Astrocyte (in vitro differentiated cells and primary cell): ENCODE data around the gene ANKRD33B. TPM values are rescaled to one million over a fixed set of nuclear protein-coding genes. Genes with fewer than 3 reads are reported as not detected.

Experiments
- DNase-seq: peaks from one replicate; pipeline ENCODE4 v3.0.0-alpha.2; 2010; ENCODE audit warnings: low read depth
- FAIRE-seq: peaks from 2 replicates; lab custom pipeline; 2011; peaks lifted over from hg19 to GRCh38; lab: Jason Lieb, UNC
- H2AFZ ChIP-seq: 2 replicates; pipeline ENCODE4 v1.6.0; 2012; ENCODE audit warnings: low read depth, low read length, inconsistent platforms
- H3K27ac ChIP-seq: 2 replicates; pipeline ENCODE4 v1.5.1; 2011; ENCODE audit warnings: low read depth, low read length, inconsistent platforms
- H3K27me3 ChIP-seq: 2 replicates; pipeline ENCODE4 v1.6.0; 2011; ENCODE audit warnings: low read length, inconsistent platforms; ENCODE audit not compliant: insufficient read depth
- H3K36me3 ChIP-seq: 2 replicates; pipeline ENCODE4 v1.5.1; 2011; ENCODE audit warnings: low read length, inconsistent platforms; ENCODE audit not compliant: insufficient read depth
- H3K4me1 ChIP-seq: 2 replicates; pipeline ENCODE4 v1.5.1; 2011; ENCODE audit warnings: low read length, inconsistent platforms; ENCODE audit not compliant: insufficient read depth
- H3K4me2 ChIP-seq: 2 replicates; pipeline ENCODE4 v1.6.0; 2012; ENCODE audit warnings: low read length, inconsistent platforms
- H3K4me3 ChIP-seq: 2 replicates; pipeline ENCODE4 v1.5.1; 2011; ENCODE audit warnings: low read depth, mild to moderate bottlenecking, low read length, inconsistent platforms; ENCODE audit not compliant: insufficient read depth
- H3K79me2 ChIP-seq: 2 replicates; pipeline ENCODE4 v1.6.0; 2012; ENCODE audit warnings: mild to moderate bottlenecking, low read length, inconsistent platforms; ENCODE audit not compliant: insufficient read depth
- H3K9ac ChIP-seq: 2 replicates; pipeline ENCODE4 v1.6.0; 2012; ENCODE audit warnings: mild to moderate bottlenecking, low read length, inconsistent platforms
- H3K9me3 ChIP-seq: 2 replicates; pipeline ENCODE4 v1.5.1; 2012; ENCODE audit warnings: low read depth, mild to moderate bottlenecking, low read length, inconsistent platforms; ENCODE audit not compliant: insufficient read depth
- H4K20me1 ChIP-seq: 2 replicates; pipeline ENCODE4 v1.6.0; 2012; ENCODE audit warnings: low read length, inconsistent platforms; ENCODE audit not compliant: insufficient read depth
- H3K27ac Mint-ChIP-seq: one replicate; pipeline ENCODE4 v1.8.0; 2021; ENCODE audit warnings: mild to moderate bottlenecking, mixed read lengths; ENCODE audit not compliant: unreplicated experiment
- H3K27me3 Mint-ChIP-seq: one replicate; pipeline ENCODE4 v1.8.0; 2021; ENCODE audit warnings: low read depth, mixed read lengths; ENCODE audit not compliant: unreplicated experiment
- H3K36me3 Mint-ChIP-seq: one replicate; pipeline ENCODE4 v1.8.0; 2021; ENCODE audit warnings: low read depth, mixed read lengths; ENCODE audit not compliant: unreplicated experiment
- H3K4me1 Mint-ChIP-seq: one replicate; pipeline ENCODE4 v1.8.0; 2021; ENCODE audit warnings: low read depth, mixed read lengths; ENCODE audit not compliant: unreplicated experiment
- H3K4me3 Mint-ChIP-seq: one replicate; pipeline ENCODE4 v1.8.0; 2021; ENCODE audit warnings: mild to moderate bottlenecking, moderate library complexity, mixed read lengths; ENCODE audit not compliant: unreplicated experiment
- H3K9me3 Mint-ChIP-seq: one replicate; pipeline ENCODE4 v1.8.0; 2021; ENCODE audit warnings: mild to moderate bottlenecking, mixed read lengths; ENCODE audit not compliant: unreplicated experiment
- EZH2 ChIP-seq: IDR thresholded peaks from 2 replicates; pipeline ENCODE4 v1.6.1; 2012; ENCODE audit warnings: mild to moderate bottlenecking, low read length, inconsistent platforms; ENCODE audit not compliant: insufficient read depth
- total RNA-seq: library from RNA; stranded (reverse); gene quantifications from 2 replicates; pipeline ENCODE4 v1.2.1, GENCODE V29; 2021
- TF ChIP-seq, protein P1 (sequence below): IDR thresholded peaks from 2 replicates; pipeline ENCODE4 v1.5.1; 2011; ENCODE audit warnings: low read depth, mild to moderate bottlenecking, inconsistent platforms, low read length, moderate library complexity; ENCODE audit not compliant: insufficient read depth

Gene ANKRD33B
- total RNA-seq, 1 donor from 2014 or later: 22.7 TPM

GRCh38 chr5:10623305-10623910, 59.5 kb downstream of the ANKRD33B start:
- Histone ChIP-seq H3K36me3 (no peaks in the 10 kb centered on the region), H3K4me3 (no peak overlapping the region), H2AFZ (no peak overlapping the region), H4K20me1 (no peaks in the 10 kb centered on the region), H3K4me1 (peaks cover 5% of the 10 kb centered on the region), H3K79me2 (no peaks in the 10 kb centered on the region), H3K27me3 (no peaks in the 10 kb centered on the region), H3K9me3 (no peaks in the 10 kb centered on the region), H3K9ac (no peak overlapping the region), H3K27ac (no peak overlapping the region), H3K4me2 (no peak overlapping the region)
- peaks cover 27% of the 10 kb centered on the region for H3K36me3 Mint-ChIP-seq
- FAIRE-seq (no peak), DNase-seq (no peak)
- H3K4me1 Mint-ChIP-seq: peaks cover 4% of the 10 kb centered on the region
- peaks cover 3% of the 10 kb centered on the region for H3K9me3 Mint-ChIP-seq
- peaks cover 4% of the 10 kb centered on the region for H3K27me3 Mint-ChIP-seq
- H3K27ac Mint-ChIP-seq: no peak overlapping the region
- TF ChIP-seq, protein P1, sequence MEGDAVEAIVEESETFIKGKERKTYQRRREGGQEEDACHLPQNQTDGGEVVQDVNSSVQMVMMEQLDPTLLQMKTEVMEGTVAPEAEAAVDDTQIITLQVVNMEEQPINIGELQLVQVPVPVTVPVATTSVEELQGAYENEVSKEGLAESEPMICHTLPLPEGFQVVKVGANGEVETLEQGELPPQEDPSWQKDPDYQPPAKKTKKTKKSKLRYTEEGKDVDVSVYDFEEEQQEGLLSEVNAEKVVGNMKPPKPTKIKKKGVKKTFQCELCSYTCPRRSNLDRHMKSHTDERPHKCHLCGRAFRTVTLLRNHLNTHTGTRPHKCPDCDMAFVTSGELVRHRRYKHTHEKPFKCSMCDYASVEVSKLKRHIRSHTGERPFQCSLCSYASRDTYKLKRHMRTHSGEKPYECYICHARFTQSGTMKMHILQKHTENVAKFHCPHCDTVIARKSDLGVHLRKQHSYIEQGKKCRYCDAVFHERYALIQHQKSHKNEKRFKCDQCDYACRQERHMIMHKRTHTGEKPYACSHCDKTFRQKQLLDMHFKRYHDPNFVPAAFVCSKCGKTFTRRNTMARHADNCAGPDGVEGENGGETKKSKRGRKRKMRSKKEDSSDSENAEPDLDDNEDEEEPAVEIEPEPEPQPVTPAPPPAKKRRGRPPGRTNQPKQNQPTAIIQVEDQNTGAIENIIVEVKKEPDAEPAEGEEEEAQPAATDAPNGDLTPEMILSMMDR: no peak
- no peak for TF ChIP-seq EZH2
- no peak overlapping the region for H3K4me3 Mint-ChIP-seq

GRCh38 chr5:10624206-10624605, 60.3 kb downstream of the ANKRD33B start:
- Mint-ChIP-seq H3K27ac (no peak overlapping the region), H3K36me3 (peaks cover 22% of the 10 kb centered on the region), H3K4me1 (peaks cover 5% of the 10 kb centered on the region), H3K4me3 (no peak overlapping the region), H3K9me3 (peaks cover 4% of the 10 kb centered on the region), H3K27me3 (peaks cover 4% of the 10 kb centered on the region)
- Histone ChIP-seq H3K4me3 (no peak overlapping the region), H2AFZ (no peak overlapping the region), H3K4me2 (no peak overlapping the region), H3K9ac (no peak overlapping the region), H4K20me1 (no peaks in the 10 kb centered on the region), H3K27ac (no peak overlapping the region), H3K79me2 (no peaks in the 10 kb centered on the region), H3K4me1 (peaks cover 5% of the 10 kb centered on the region), H3K9me3 (no peaks in the 10 kb centered on the region), H3K36me3 (no peaks in the 10 kb centered on the region), H3K27me3 (no peaks in the 10 kb centered on the region)
- no peak for TF ChIP-seq EZH2
- TF ChIP-seq, protein P1: no peak
- DNase-seq (no peak), FAIRE-seq (no peak)

GRCh38 chr5:10624679-10625078, 60.8 kb downstream of the ANKRD33B start:
- H3K36me3 ChIP-seq: no peaks in the 10 kb centered on the region
- H3K4me1 Mint-ChIP-seq: peaks cover 9% of the 10 kb centered on the region
- no peaks in the 10 kb centered on the region for H3K9me3 ChIP-seq
- H3K79me2 ChIP-seq: no peaks in the 10 kb centered on the region
- FAIRE-seq (no peak), DNase-seq (no peak)
- H3K4me2 ChIP-seq: no peak overlapping the region
- TF ChIP-seq EZH2: no peak
- TF ChIP-seq, protein P1: no peak
- peaks cover 22% of the 10 kb centered on the region for H3K36me3 Mint-ChIP-seq
- H3K27me3 Mint-ChIP-seq: peaks cover 4% of the 10 kb centered on the region
- H2AFZ ChIP-seq: no peak overlapping the region
- H4K20me1 ChIP-seq: no peaks in the 10 kb centered on the region
- no peak overlapping the region for H3K4me3 ChIP-seq
- H3K4me3 Mint-ChIP-seq: no peak overlapping the region
- H3K9me3 Mint-ChIP-seq: peaks cover 8% of the 10 kb centered on the region
- H3K9ac ChIP-seq: no peak overlapping the region
- H3K4me1 ChIP-seq: peaks cover 5% of the 10 kb centered on the region
- H3K27me3 ChIP-seq: no peaks in the 10 kb centered on the region
- no peak overlapping the region for H3K27ac Mint-ChIP-seq
- H3K27ac ChIP-seq: no peak overlapping the region
